Mesothelial cell of epicardium (in vitro differentiated cells): Measurements from ENCODE around the gene SMPD3. TPM values are rescaled to one million over a fixed set of nuclear protein-coding genes. Genes with fewer than 3 reads are reported as not detected.

Experiments used
- DNase-seq, 2 experiments: peaks; one replicate each; pipeline ENCODE4 v3.0.0; 2021; ENCODE audit warnings: low spot score in 2 of 2; ENCODE audit not compliant: unreplicated experiment in 2 of 2
- H3K27ac Mint-ChIP-seq: 2 replicates; pipeline ENCODE4 v1.8.0; 2021; ENCODE audit warnings: mixed read lengths
- H3K27me3 Mint-ChIP-seq: 2 replicates; pipeline ENCODE4 v1.8.0; 2021; ENCODE audit warnings: low read depth, mixed read lengths
- H3K36me3 Mint-ChIP-seq: 2 replicates; pipeline ENCODE4 v1.8.0; 2021; ENCODE audit warnings: mixed read lengths
- H3K4me1 Mint-ChIP-seq: 2 replicates; pipeline ENCODE4 v1.8.0; 2021; ENCODE audit warnings: mixed read lengths
- H3K4me3 Mint-ChIP-seq: 2 replicates; pipeline ENCODE4 v1.8.0; 2021; ENCODE audit warnings: mild to moderate bottlenecking, moderate library complexity, mixed read lengths
- H3K9me3 Mint-ChIP-seq: 2 replicates; pipeline ENCODE4 v1.8.0; 2021; ENCODE audit warnings: mixed read lengths
- CTCF ChIP-seq: fragments of 200-600 bp; sonication (generic); IDR thresholded peaks from one replicate; pipeline ENCODE4 v1.5.0; 2021; ENCODE audit warnings: antibody characterized with exemption; ENCODE audit not compliant: unreplicated experiment
- total RNA-seq: library from RNA; stranded (reverse); gene quantifications from 3 replicates; pipeline ENCODE4 v1.2.1, GENCODE V29; 2021

Gene SMPD3
- total RNA-seq, 1 donor from 2014 or later = 0.20 TPM

DNA sequence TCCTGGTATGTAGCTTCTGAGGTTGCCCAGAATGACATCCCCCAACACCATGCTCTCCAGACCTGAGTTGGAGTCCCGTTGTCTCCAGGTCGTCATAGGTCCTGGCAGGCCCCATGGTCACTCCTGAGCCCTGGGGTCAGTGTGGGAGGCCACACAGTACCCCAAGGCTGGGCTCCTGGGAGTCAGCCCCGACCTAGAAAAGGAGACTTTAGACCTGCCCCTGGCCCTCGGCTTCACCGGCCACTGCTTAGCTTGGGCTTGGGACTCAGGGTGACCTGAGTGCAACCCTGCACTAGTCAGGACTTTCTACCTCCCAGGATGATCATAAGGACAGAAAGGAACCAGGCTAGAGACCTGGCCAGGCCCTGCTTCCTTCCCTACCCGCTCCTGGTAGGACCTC lies 71.7 kb downstream of the SMPD3 start:
- DNase-seq = no peak
- H3K4me1 Mint-ChIP-seq = peaks cover 11% of the 10 kb centered on the region
- no peaks in the 10 kb centered on the region for H3K36me3 Mint-ChIP-seq
- no peak overlapping the region for H3K27ac Mint-ChIP-seq
- H3K4me3 Mint-ChIP-seq = no peak overlapping the region
- peaks cover 2% of the 10 kb centered on the region for H3K27me3 Mint-ChIP-seq
- no peaks in the 10 kb centered on the region for H3K9me3 Mint-ChIP-seq
- TF ChIP-seq CTCF = no peak

DNA sequence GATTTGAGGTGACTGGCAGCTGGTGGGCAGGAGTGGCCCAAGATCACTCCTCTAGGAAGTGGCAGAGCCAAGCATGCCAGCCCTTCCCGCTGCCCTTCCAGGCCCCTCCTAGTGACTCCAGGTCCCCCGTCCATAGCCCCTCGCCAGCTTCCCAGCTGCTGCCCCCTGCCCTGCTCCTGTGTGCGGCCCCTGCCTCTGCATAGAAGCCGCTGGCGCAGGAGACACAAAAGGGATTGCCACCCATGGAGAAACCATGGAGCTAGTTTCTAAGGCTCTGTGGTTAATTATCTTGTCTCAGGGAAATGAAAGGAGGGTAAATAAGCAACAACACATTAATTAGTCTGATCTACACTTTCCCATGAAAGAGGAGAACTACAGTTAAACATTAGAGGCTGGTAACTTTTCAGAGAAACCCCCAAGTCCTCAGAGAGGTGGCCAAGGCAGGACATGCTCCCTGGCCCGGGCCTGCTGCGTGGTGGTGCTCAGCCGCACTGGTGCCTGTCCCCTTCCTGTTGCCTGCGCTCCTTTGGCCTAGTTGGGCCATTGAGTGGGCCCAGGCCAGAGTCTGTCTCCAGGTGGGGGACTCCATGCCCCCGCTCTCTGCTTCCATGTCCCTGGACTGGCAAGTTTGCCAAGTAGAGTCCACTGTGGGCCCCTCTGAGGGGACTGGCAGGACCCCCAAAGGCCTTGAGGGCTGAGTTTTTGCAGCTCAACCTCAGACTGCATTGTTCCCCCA lies 72.3 kb downstream of the SMPD3 start:
- Mint-ChIP-seq H3K9me3 (no peaks in the 10 kb centered on the region), H3K36me3 (no peaks in the 10 kb centered on the region), H3K27me3 (peaks cover 2% of the 10 kb centered on the region), H3K4me1 (peaks cover 11% of the 10 kb centered on the region), H3K4me3 (no peak overlapping the region), H3K27ac (no peak overlapping the region)
- TF ChIP-seq CTCF = no peak
- DNase-seq = no peak

- Mint-ChIP-seq H3K9me3 (no peaks in the 10 kb centered on the region), H3K36me3 (no peaks in the 10 kb centered on the region), H3K4me3 (no peak overlapping the region), H3K4me1 (peaks cover 11% of the 10 kb centered on the region), H3K27me3 (peaks cover 2% of the 10 kb centered on the region), H3K27ac (no peak overlapping the region)
- no peak for DNase-seq
- TF ChIP-seq CTCF = no peak
These were observed 73.2 kb downstream of the SMPD3 start for GRCh38 chr16:68374961-68375660.

GRCh38 chr16:68374246-68374805 lies 74.0 kb downstream of the SMPD3 start:
- Mint-ChIP-seq H3K4me3 (no peak overlapping the region), H3K27ac (no peak overlapping the region), H3K9me3 (no peaks in the 10 kb centered on the region), H3K36me3 (no peaks in the 10 kb centered on the region), H3K4me1 (peaks cover 11% of the 10 kb centered on the region), H3K27me3 (peaks cover 2% of the 10 kb centered on the region)
- TF ChIP-seq CTCF = no peak
- no peak for DNase-seq

DNA sequence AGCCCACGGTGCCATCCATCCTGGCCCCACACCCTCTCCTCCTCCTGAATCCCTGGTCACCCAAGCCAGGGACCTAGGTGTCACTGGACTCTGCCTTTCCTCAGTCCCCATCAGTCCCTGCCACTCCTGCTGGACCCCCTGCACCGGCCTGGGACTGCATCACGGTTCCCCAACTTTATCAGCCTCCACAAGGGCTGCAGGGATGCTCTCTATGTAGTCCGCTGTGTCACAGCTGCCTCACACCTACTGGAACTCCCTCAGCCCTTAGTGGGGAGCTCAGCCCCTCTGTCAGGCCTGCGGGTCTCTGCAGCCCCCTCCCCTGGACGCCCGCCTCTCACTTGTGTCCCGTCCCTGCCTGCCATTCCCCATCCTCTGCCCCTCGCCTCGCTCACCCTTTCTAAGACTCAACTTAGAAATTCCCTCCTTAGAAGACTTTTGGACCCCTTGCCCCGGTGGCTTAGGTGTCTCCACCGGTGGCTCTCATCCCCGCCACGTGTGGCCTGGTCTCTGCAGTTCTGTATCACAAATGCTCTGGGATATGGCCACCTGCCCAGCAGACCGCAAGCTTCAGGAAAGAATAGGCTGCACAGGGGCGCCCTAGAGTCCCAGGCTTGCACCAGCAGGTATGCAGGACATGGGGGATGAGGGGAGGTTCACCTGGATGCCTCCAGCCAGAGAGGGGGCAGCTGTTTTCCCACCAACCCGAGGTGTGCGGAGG lies 74.6 kb downstream of the SMPD3 start:
- Mint-ChIP-seq H3K36me3 (no peaks in the 10 kb centered on the region), H3K9me3 (no peaks in the 10 kb centered on the region), H3K4me3 (no peak overlapping the region), H3K27ac (no peak overlapping the region), H3K4me1 (peaks cover 16% of the 10 kb centered on the region), H3K27me3 (peaks cover 2% of the 10 kb centered on the region)
- no peak for TF ChIP-seq CTCF
- DNase-seq = no peak
